HTR-8/SVneo (cell line): ENCODE data around the gene OSBPL7.
A peak's percentile ranks its signal among the peaks of the same experiment; 100 is the strongest.

ENCODE experiments used
- DNase-seq: peaks from one replicate; pipeline ENCODE4 v3.0.0; 2011; ENCODE audit warnings: low spot score, mixed read lengths; ENCODE audit not compliant: insufficient read length
- FAIRE-seq: peaks from 2 replicates; lab custom pipeline; 2011; peaks lifted over from hg19 to GRCh38; lab: Jason Lieb, UNC

Gene OSBPL7

DNA sequence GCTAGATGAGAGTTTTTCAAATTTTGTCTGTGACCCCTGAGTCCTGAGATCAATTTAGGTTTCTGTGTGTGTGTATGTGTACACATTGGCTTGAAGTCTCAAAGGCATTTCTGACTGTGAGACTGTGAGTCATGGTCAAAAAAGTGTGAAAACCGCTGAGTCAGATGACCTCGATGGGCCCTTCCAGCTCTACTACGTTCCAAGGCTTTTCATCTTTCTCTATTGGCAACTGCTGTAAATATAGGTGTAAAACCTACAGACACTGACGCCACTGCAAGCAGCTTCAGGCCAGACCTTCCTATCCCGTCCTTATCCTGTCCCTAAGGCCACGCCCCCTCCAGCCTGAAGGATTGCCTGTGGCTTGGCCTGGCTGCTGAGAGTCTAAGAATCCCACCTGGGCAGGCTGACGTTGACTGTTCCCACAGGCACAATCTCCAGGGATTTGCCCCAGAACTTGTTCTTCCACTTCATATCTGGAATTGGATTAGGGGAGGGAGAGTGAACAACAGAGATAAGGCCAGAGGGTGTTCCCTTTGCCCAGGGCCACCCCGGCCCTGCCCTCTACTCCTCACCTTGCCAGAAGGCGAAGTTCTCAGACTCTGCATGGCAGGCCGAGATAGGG is 11.3 kb downstream of the OSBPL7 start:
- peak; percentile 95 for FAIRE-seq
- DNase-seq: peak; percentile 82

GRCh38 chr17:47808830-47809480 is 12.6 kb downstream of the OSBPL7 start:
- DNase-seq (no peak), FAIRE-seq (peak; percentile 20)

GRCh38 chr17:47808036-47808829 is 13.4 kb downstream of the OSBPL7 start:
- FAIRE-seq (no peak), DNase-seq (no peak)

GRCh38 chr17:47807421-47807820 is 14.2 kb downstream of the OSBPL7 start:
- no peak for DNase-seq
- FAIRE-seq: no peak

- FAIRE-seq (no peak), DNase-seq (no peak)
Observed at GRCh38 chr17:47806913-47807255, 14.7 kb downstream of the OSBPL7 start.

GRCh38 chr17:47806026-47806912 is 15.3 kb downstream of the OSBPL7 start:
- FAIRE-seq (no peak), DNase-seq (no peak)

- FAIRE-seq: peak; percentile 54
- DNase-seq: no peak
Observed at GRCh38 chr17:47804461-47804860, 17.1 kb downstream of the OSBPL7 start.

GRCh38 chr17:47803751-47804150 is 17.8 kb downstream of the OSBPL7 start:
- DNase-seq (no peak), FAIRE-seq (peak; percentile 44)

DNA sequence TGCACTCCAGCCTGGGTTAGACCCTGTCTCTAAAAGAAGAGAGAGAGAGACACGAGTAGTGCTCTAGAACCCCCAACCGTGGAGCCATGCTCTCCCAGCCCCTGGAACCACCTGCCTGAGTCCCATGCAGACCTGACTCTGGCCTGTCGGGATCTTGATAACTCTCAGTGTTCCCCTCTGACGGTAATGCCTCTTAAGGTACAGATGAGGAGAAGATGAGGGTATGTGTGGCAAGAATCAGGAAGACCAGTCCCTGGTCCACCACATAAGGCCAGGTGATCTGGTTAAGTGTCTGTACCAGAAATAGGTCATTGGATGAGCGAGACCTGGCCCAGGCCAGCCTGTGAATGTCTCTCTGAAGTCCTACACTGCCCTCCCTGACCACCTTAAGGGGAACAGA is 18.4 kb downstream of the OSBPL7 start:
- FAIRE-seq (peak; percentile 72), DNase-seq (no peak)

- peak; percentile 81 for FAIRE-seq
- DNase-seq: peak; percentile 89
Observed at GRCh38 chr17:47802341-47803022, 19.1 kb downstream of the OSBPL7 start.

DNA sequence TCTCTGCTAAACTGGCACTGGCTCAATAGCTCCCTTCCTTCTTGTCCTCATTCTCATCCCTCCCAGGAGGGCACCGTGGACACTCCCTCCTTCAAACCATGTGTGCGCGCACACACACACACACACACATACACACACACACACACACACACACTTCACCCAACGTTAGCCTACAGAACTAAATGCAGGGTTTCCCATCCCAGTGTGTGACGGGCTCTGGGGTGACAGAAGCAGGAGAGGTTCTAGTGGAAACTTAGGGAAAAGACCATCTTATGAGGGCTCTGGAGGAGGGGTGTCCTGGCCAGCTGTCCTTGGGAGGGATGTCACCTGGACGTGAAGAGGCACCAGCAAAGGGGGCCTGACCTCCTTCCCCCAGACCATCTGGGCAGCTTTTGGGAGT is 19.7 kb downstream of the OSBPL7 start:
- no peak for DNase-seq
- FAIRE-seq: peak; percentile 70

GRCh38 chr17:47801176-47801765 is 20.3 kb downstream of the OSBPL7 start:
- FAIRE-seq: no peak
- DNase-seq: no peak

DNA sequence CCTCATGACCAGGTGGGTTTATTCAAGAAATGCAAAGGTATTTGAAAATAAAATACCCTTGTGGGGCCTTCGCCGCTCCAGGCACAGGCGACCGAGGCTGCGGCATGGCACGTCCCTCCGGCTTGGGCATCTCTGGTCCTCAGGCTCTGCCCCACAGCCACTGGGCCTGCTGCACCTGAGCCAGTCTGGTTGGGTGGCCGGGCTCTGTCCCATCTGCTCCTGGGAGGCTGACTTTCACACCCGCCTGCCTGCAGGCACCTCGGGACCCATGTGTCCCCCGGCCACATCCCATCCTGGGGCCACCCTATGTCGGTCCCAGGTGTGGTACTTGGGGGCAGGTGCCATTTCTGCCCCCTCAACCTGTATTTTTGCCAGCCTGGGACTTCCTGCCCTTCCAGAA is 20.9 kb downstream of the OSBPL7 start:
- DNase-seq: no peak

GRCh38 chr17:47797797-47798196 is 23.8 kb downstream of the OSBPL7 start:
- FAIRE-seq: no peak
- no peak for DNase-seq

More for the DNA sequence above, 20.9 kb downstream of the OSBPL7 start:
- FAIRE-seq: peak; percentile 9

GRCh38 chr17:47792979-47793378 is 28.6 kb downstream of the OSBPL7 start:
- DNase-seq (no peak), FAIRE-seq (no peak)

- FAIRE-seq (no peak), DNase-seq (no peak)
Observed at GRCh38 chr17:47792457-47792856, 29.1 kb downstream of the OSBPL7 start.

DNA sequence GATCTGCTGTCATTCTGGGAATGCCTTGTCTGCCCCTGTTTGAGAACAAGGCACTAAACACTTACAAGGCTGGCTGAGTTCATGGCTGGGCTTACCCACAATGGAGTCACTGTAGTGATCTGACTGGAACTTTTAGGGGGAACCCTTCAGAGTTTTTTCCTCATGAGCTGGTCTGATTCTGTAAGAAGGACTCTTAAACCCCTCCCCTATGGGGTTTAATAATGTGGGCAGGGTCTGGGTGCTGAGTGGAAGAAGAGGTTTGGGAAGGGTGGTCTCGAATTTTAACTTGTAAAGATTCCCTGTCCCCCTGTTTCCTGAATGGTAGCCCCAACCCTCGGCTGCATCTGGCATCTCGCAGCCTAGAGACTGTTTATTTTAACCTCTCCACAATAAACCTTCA is 30.6 kb downstream of the OSBPL7 start:
- no peak for FAIRE-seq
- no peak for DNase-seq

GRCh38 chr17:47789611-47790561 is 31.7 kb downstream of the OSBPL7 start:
- peak; percentile 88 for DNase-seq
- peak; percentile 81 for FAIRE-seq
